Thyroid gland (tissue), 4 donors: Measurements from ENCODE around the gene N4BP2L2.

Experiments
- CTCF ChIP-seq, 6 experiments: fragments of 200-600 bp in 3 of 6; fragments of 450-650 bp in 3 of 6; sonication (generic) in 3 of 6; IDR thresholded peaks; one replicate each; pipeline ENCODE4 v1.5.1; 2016 to 2019; ENCODE audit warnings: antibody characterized with exemption in 6 of 6, mild to moderate bottlenecking in 2 of 6, inconsistent platforms in 1 of 6, moderate library complexity in 1 of 6
- POLR2A ChIP-seq, 2 donors: fragments of 450-650 bp; IDR thresholded peaks; one replicate each; pipeline ENCODE4 v1.6.1; 2017; ENCODE audit warnings: antibody characterized with exemption in 2 of 2, mild to moderate bottlenecking in 2 of 2, moderate library complexity in 1 of 2

GRCh38 chr13:32549788-32550187, 11.2 kb upstream of the N4BP2L2 start:
- TF ChIP-seq CTCF (IDR thresholded peaks at IDR 0.05) (no peak), POLR2A (IDR thresholded peaks at IDR 0.05) (no peak)
